Liver (tissue), 9 donors: ENCODE data around the gene STRA6. TPM values are rescaled to one million over a fixed set of nuclear protein-coding genes. Genes with fewer than 3 reads are reported as not detected.

Source experiments
- DNase-seq: peaks from one replicate; pipeline ENCODE4 v3.0.0-alpha.2; 2017; ENCODE audit warnings: low spot score
- H3K27ac ChIP-seq, 2 donors: one replicate each; pipeline ENCODE4 v1.7.0; 2013; ENCODE audit warnings: inconsistent platforms in 2 of 2, low read length in 2 of 2, control low read depth in 1 of 2, low read depth in 1 of 2, mild to moderate bottlenecking in 1 of 2
- H3K27me3 ChIP-seq, 4 donors: one replicate each; pipeline versions ENCODE4 v1.6.1 to v1.7.0; 2013; ENCODE audit warnings: low read length in 3 of 4, inconsistent platforms in 1 of 4, mild to moderate bottlenecking in 1 of 4, moderate library complexity in 1 of 4; ENCODE audit not compliant: control insufficient read depth in 4 of 4, insufficient read depth in 4 of 4
- H3K36me3 ChIP-seq, 4 donors: one replicate each; pipeline versions ENCODE4 v1.6.1 to v1.7.0; 2013; ENCODE audit warnings: low read length in 3 of 4, mild to moderate bottlenecking in 3 of 4, low read depth in 1 of 4, moderate library complexity in 1 of 4; ENCODE audit not compliant: control insufficient read depth in 4 of 4, insufficient read depth in 3 of 4
- H3K4me1 ChIP-seq, 4 donors: one replicate each; pipeline versions ENCODE4 v1.6.1 to v1.7.0; 2013; ENCODE audit warnings: low read length in 3 of 4, mild to moderate bottlenecking in 3 of 4, moderate library complexity in 1 of 4; ENCODE audit not compliant: control insufficient read depth in 4 of 4, insufficient read depth in 4 of 4
- H3K4me3 ChIP-seq, 3 donors: one replicate each; pipeline versions ENCODE4 v1.6.1 to v1.7.0; 2013; ENCODE audit warnings: low read length in 3 of 3, control low read depth in 1 of 3, low read depth in 1 of 3, mild to moderate bottlenecking in 1 of 3
- H3K9ac ChIP-seq, 2 donors: one replicate each; pipeline ENCODE4 v1.7.0; 2013; ENCODE audit warnings: low read length in 2 of 2, mild to moderate bottlenecking in 2 of 2, moderate library complexity in 2 of 2, control low read depth in 1 of 2, low read depth in 1 of 2
- H3K9me3 ChIP-seq, 4 donors: one replicate each; pipeline versions ENCODE4 v1.6.1 to v1.7.0; 2013; ENCODE audit warnings: low read length in 3 of 4; ENCODE audit not compliant: control insufficient read depth in 4 of 4
- EGR1 ChIP-seq, 2 donors: IDR thresholded peaks; 2 replicates each; pipeline ENCODE4 v1.6.1; 2016 to 2018; ENCODE audit warnings: antibody characterized with exemption in 2 of 2, low read depth in 2 of 2
- FOXA2 ChIP-seq: IDR thresholded peaks from 2 replicates; pipeline ENCODE4 v1.6.1; 2016; ENCODE audit warnings: antibody characterized with exemption
- GABPA ChIP-seq, 2 donors: IDR thresholded peaks in 1 of 2; conservative IDR thresholded peaks in 1 of 2; 2 replicates each; pipeline ENCODE4 v1.6.1; 2016; ENCODE audit warnings: antibody characterized with exemption in 2 of 2, mild to moderate bottlenecking in 1 of 2, moderate library complexity in 1 of 2
- HNF4A ChIP-seq, 2 donors: conservative IDR thresholded peaks; 2 replicates each; pipeline ENCODE4 v1.6.1; 2016; ENCODE audit warnings: antibody characterized with exemption in 2 of 2, mild to moderate bottlenecking in 2 of 2
- HNF4G ChIP-seq: IDR thresholded peaks from 2 replicates; pipeline ENCODE4 v1.6.1; 2016; ENCODE audit warnings: antibody characterized with exemption
- JUND ChIP-seq, 2 donors: IDR thresholded peaks; 2 replicates each; pipeline ENCODE4 v1.6.1; 2016; ENCODE audit warnings: antibody characterized with exemption in 2 of 2
- NR2F2 ChIP-seq: IDR thresholded peaks from 2 replicates; pipeline ENCODE4 v1.6.1; 2016; ENCODE audit warnings: antibody characterized with exemption
- RAD21 ChIP-seq, 2 donors: IDR thresholded peaks; 2 replicates each; pipeline ENCODE4 v1.6.1; 2016; ENCODE audit warnings: antibody characterized with exemption in 2 of 2, mild to moderate bottlenecking in 2 of 2
- RXRA ChIP-seq, 2 donors: IDR thresholded peaks; 2 replicates each; pipeline ENCODE4 v1.6.1; 2017 to 2018; ENCODE audit warnings: antibody characterized with exemption in 2 of 2, mild to moderate bottlenecking in 1 of 2
- TAF1 ChIP-seq: conservative IDR thresholded peaks from 2 replicates; pipeline ENCODE4 v1.6.1; 2016; ENCODE audit warnings: antibody characterized with exemption, mild to moderate bottlenecking
- YY1 ChIP-seq: IDR thresholded peaks from 2 replicates; pipeline ENCODE4 v1.6.1; 2016; ENCODE audit warnings: antibody characterized with exemption, mild to moderate bottlenecking
- WGBS: extraction: QIAGEN DNeasy Blood & Tissue Kit; methylation state at CpG from one replicate; pipeline ENCODE4 v1.1.7; 2013; 5-methylcytosine and 5-hydroxymethylcytosine counted together
- polyA plus RNA-seq, 2 donors: library from polyadenylated mRNA; stranded (reverse) in 1 of 2; unstranded in 1 of 2; fragments of 200-250 nt in 1 of 2; fragments of >200 nt in 1 of 2; fragmentation: Nextera tagmentation in 1 of 2; extraction: Ambion mirVana in 1 of 2; gene quantifications; one replicate each; pipeline versions ENCODE4 v1.2.1 to v1.2.3, GENCODE V29; 2013 to 2015
- total RNA-seq, 2 donors: library from RNA; depleted of rRNA; stranded (reverse); fragments of >200 nt; gene quantifications; one replicate each; pipeline ENCODE4 v1.2.3, GENCODE V29; 2014
- TF ChIP-seq, protein P1 (sequence below): fragments of 150-350 bp; IDR thresholded peaks from 2 replicates; pipeline ENCODE4 v1.5.1; 2017; ENCODE audit warnings: improper control_type of control experiment, low read depth, low read length; ENCODE audit not compliant: missing input control
- TF ChIP-seq, protein P2 (sequence below): IDR thresholded peaks from 2 replicates; pipeline ENCODE4 v1.6.1; 2016; ENCODE audit warnings: antibody characterized with exemption
- TF ChIP-seq, protein P3 (sequence below): IDR thresholded peaks from 2 replicates; pipeline ENCODE4 v1.6.1; 2016; ENCODE audit warnings: antibody characterized with exemption
- TF ChIP-seq, protein P4 (sequence below): IDR thresholded peaks from 2 replicates; pipeline ENCODE4 v1.6.1; 2016; ENCODE audit warnings: antibody characterized with exemption
- TF ChIP-seq, protein P5 (sequence below): IDR thresholded peaks from 2 replicates; pipeline ENCODE4 v1.6.1; 2016; ENCODE audit warnings: antibody characterized with exemption, mild to moderate bottlenecking
- donor health status: healthy.
- donor health status: healthy.
- donor health status: healthy.
- donor health status: healthy.
- donor health status: healthy.

Gene STRA6
- total and polyA plus RNA-seq, 4 donors: 3.1 TPM; not detected in 3

DNA sequence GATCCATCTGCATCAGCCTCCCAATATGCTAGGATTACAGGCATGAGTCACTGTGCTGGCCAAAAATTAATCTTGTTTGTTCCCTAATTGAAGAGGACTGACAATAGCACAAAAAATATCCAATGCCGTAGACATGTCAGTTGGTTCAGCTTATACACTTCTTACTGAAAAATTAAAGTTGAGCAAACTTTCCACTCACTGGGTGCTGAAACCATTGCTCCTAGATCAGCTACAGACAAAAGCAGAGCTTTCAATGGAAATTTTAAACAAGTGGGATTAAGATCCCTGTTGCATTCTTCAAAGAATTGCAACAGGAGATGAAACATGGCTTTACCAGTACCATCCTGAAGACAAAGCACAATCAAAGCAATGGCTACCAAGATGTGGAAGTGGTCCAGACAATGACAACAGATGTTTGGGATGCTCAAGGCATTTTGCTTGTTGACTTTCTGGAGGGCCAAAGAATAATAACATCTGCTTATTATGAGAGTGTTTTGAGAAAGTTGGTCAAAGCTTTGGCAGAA lies 56.2 kb downstream of the STRA6 start:
- Histone ChIP-seq H3K36me3 (no peaks in the 10 kb centered on the region), H3K27ac (no peak overlapping the region), H3K4me3 (no peak overlapping the region), H3K27me3 (peaks cover 0 to 2% (median 0%) of the 10 kb centered on the region in 4 donors), H3K9ac (no peak overlapping the region), H3K4me1 (no peaks in the 10 kb centered on the region), H3K9me3 (no peaks in the 10 kb centered on the region)
- no peak for DNase-seq
- 95% methylated on average over 1 of the region's 1 CpG for WGBS
- TF ChIP-seq YY1: no peak
- TF ChIP-seq HNF4A (conservative IDR thresholded peaks at IDR 0.05): no peak
- no peak for TF ChIP-seq FOXA2
- TF ChIP-seq, protein P1, sequence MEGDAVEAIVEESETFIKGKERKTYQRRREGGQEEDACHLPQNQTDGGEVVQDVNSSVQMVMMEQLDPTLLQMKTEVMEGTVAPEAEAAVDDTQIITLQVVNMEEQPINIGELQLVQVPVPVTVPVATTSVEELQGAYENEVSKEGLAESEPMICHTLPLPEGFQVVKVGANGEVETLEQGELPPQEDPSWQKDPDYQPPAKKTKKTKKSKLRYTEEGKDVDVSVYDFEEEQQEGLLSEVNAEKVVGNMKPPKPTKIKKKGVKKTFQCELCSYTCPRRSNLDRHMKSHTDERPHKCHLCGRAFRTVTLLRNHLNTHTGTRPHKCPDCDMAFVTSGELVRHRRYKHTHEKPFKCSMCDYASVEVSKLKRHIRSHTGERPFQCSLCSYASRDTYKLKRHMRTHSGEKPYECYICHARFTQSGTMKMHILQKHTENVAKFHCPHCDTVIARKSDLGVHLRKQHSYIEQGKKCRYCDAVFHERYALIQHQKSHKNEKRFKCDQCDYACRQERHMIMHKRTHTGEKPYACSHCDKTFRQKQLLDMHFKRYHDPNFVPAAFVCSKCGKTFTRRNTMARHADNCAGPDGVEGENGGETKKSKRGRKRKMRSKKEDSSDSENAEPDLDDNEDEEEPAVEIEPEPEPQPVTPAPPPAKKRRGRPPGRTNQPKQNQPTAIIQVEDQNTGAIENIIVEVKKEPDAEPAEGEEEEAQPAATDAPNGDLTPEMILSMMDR: no peak
- no peak for TF ChIP-seq HNF4G
- TF ChIP-seq, protein P2, sequence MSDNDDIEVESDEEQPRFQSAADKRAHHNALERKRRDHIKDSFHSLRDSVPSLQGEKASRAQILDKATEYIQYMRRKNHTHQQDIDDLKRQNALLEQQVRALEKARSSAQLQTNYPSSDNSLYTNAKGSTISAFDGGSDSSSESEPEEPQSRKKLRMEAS: no peak
- no peak for TF ChIP-seq NR2F2
- no peak for TF ChIP-seq JUND (IDR thresholded peaks at IDR 0.05)
- no peak for TF ChIP-seq TAF1
- TF ChIP-seq, protein P3, sequence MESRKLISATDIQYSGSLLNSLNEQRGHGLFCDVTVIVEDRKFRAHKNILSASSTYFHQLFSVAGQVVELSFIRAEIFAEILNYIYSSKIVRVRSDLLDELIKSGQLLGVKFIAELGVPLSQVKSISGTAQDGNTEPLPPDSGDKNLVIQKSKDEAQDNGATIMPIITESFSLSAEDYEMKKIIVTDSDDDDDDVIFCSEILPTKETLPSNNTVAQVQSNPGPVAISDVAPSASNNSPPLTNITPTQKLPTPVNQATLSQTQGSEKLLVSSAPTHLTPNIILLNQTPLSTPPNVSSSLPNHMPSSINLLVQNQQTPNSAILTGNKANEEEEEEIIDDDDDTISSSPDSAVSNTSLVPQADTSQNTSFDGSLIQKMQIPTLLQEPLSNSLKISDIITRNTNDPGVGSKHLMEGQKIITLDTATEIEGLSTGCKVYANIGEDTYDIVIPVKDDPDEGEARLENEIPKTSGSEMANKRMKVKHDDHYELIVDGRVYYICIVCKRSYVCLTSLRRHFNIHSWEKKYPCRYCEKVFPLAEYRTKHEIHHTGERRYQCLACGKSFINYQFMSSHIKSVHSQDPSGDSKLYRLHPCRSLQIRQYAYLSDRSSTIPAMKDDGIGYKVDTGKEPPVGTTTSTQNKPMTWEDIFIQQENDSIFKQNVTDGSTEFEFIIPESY: no peak
- TF ChIP-seq, protein P4, sequence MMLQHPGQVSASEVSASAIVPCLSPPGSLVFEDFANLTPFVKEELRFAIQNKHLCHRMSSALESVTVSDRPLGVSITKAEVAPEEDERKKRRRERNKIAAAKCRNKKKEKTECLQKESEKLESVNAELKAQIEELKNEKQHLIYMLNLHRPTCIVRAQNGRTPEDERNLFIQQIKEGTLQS: no peak
- TF ChIP-seq EGR1 (IDR thresholded peaks at IDR 0.05; ENCODE audit: low read depth in 2 of 2): no peak
- no peak for TF ChIP-seq RXRA (IDR thresholded peaks at IDR 0.05)
- TF ChIP-seq, protein P5, sequence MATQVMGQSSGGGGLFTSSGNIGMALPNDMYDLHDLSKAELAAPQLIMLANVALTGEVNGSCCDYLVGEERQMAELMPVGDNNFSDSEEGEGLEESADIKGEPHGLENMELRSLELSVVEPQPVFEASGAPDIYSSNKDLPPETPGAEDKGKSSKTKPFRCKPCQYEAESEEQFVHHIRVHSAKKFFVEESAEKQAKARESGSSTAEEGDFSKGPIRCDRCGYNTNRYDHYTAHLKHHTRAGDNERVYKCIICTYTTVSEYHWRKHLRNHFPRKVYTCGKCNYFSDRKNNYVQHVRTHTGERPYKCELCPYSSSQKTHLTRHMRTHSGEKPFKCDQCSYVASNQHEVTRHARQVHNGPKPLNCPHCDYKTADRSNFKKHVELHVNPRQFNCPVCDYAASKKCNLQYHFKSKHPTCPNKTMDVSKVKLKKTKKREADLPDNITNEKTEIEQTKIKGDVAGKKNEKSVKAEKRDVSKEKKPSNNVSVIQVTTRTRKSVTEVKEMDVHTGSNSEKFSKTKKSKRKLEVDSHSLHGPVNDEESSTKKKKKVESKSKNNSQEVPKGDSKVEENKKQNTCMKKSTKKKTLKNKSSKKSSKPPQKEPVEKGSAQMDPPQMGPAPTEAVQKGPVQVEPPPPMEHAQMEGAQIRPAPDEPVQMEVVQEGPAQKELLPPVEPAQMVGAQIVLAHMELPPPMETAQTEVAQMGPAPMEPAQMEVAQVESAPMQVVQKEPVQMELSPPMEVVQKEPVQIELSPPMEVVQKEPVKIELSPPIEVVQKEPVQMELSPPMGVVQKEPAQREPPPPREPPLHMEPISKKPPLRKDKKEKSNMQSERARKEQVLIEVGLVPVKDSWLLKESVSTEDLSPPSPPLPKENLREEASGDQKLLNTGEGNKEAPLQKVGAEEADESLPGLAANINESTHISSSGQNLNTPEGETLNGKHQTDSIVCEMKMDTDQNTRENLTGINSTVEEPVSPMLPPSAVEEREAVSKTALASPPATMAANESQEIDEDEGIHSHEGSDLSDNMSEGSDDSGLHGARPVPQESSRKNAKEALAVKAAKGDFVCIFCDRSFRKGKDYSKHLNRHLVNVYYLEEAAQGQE: no peak
- no peak for TF ChIP-seq GABPA (IDR thresholded peaks at IDR 0.05 in 1 of 2, conservative IDR thresholded peaks at IDR 0.05 in 1 of 2)
- TF ChIP-seq RAD21 (IDR thresholded peaks at IDR 0.05): no peak
